MM.1S (cell line): Measurements from ENCODE around the gene UCMA.

Source experiments
- DNase-seq: peaks from one replicate; pipeline ENCODE4 v3.0.0-alpha.2; 2015
- H2AFZ ChIP-seq: fragments of 300-600 bp; sonication (generic); 2 replicates; pipeline ENCODE4 v1.6.0; 2016; ENCODE audit warnings: antibody characterized with exemption, low read length
- H3F3A ChIP-seq: fragments of 300-600 bp; sonication (generic); 2 replicates; pipeline ENCODE4 v1.6.1; 2016; ENCODE audit warnings: mild to moderate bottlenecking, antibody characterized with exemption, low read length, moderate library complexity, mixed read lengths; ENCODE audit not compliant: insufficient read depth
- H3K27ac ChIP-seq: fragments of 300-600 bp; sonication (generic); 2 replicates; pipeline ENCODE4 v1.5.1; 2016; ENCODE audit warnings: mild to moderate bottlenecking, low read length
- H3K27me3 ChIP-seq: fragments of 300-600 bp; sonication (generic); replicated peaks from 2 replicates; pipeline ENCODE4 v1.6.0; 2016; ENCODE audit warnings: low read length; ENCODE audit not compliant: insufficient read depth
- H3K36me3 ChIP-seq: fragments of 300-600 bp; sonication (generic); replicated peaks from 2 replicates; pipeline ENCODE4 v1.6.1; 2016; ENCODE audit warnings: mild to moderate bottlenecking, low read length, mixed read lengths; ENCODE audit not compliant: insufficient read depth
- H3K4me1 ChIP-seq: fragments of 300-600 bp; sonication (generic); 2 replicates; pipeline ENCODE4 v1.6.1; 2016; ENCODE audit warnings: low read length, mixed read lengths
- H3K4me2 ChIP-seq: fragments of 300-600 bp; sonication (generic); 2 replicates; pipeline ENCODE4 v1.6.0; 2016; ENCODE audit warnings: low read depth, low read length
- H3K4me3 ChIP-seq: fragments of 300-600 bp; sonication (generic); 2 replicates; pipeline ENCODE4 v1.5.1; 2016; ENCODE audit warnings: low read length, mixed read lengths
- H3K79me2 ChIP-seq: fragments of 300-600 bp; sonication (generic); 2 replicates; pipeline ENCODE4 v1.6.1; 2016; ENCODE audit warnings: mixed run types, low read length, mixed read lengths
- H3K9ac ChIP-seq: fragments of 300-600 bp; sonication (generic); 2 replicates; pipeline ENCODE4 v1.6.1; 2016; ENCODE audit warnings: low read length, mixed read lengths
- H3K9me2 ChIP-seq: fragments of 300-600 bp; sonication (generic); replicated peaks from 2 replicates; pipeline ENCODE4 v1.6.1; 2016; ENCODE audit warnings: mild to moderate bottlenecking, low read length, mixed read lengths; ENCODE audit not compliant: insufficient read depth
- H3K9me3 ChIP-seq: fragments of 300-600 bp; sonication (generic); replicated peaks from 2 replicates; pipeline ENCODE4 v1.6.1; 2016; ENCODE audit warnings: mild to moderate bottlenecking, low read length, mixed read lengths; ENCODE audit not compliant: insufficient read depth
- H4K20me1 ChIP-seq: fragments of 300-600 bp; sonication (generic); 2 replicates; pipeline ENCODE4 v1.6.1; 2016; ENCODE audit warnings: mild to moderate bottlenecking, low read length, moderate library complexity, mixed read lengths; ENCODE audit not compliant: insufficient read depth
- CTCF ChIP-seq: fragments of 300-600 bp; sonication (generic); IDR thresholded peaks from 2 replicates; pipeline ENCODE4 v1.5.1; 2016; ENCODE audit warnings: antibody characterized with exemption, low read length, mixed read lengths
- EZH2 ChIP-seq: fragments of 300-600 bp; sonication (generic); optimal IDR thresholded peaks from 2 replicates; pipeline ENCODE3; 2017; ENCODE audit warnings: low read depth, mild to moderate bottlenecking, antibody characterized with exemption, low read length, mixed read lengths
- EZH2phosphoT487 ChIP-seq: fragments of 300-600 bp; sonication (generic); IDR thresholded peaks from 2 replicates; pipeline ENCODE4 v1.6.1; 2018; ENCODE audit warnings: antibody characterized with exemption, low read length

UCMA gene

GRCh38 chr10:13184730-13185514 lies 49.3 kb downstream of the UCMA start:
- no peaks in the 10 kb centered on the region; the same call in 1 of the 2 replicates for H3K36me3 ChIP-seq
- no peak for DNase-seq
- TF ChIP-seq EZH2phosphoT487 (no peak), CTCF (no peak), EZH2 (no peak)

GRCh38 chr10:13184276-13184675 lies 49.9 kb downstream of the UCMA start:
- Histone ChIP-seq H3F3A (no peaks in the 10 kb centered on the region), H2AFZ (no peak overlapping the region), H4K20me1 (no peaks in the 10 kb centered on the region), H3K4me1 (no peaks in the 10 kb centered on the region), H3K36me3 (no peaks in the 10 kb centered on the region; the same call in 1 of the 2 replicates), H3K4me3 (no peak overlapping the region), H3K9ac (no peak overlapping the region), H3K9me3 (no peaks in the 10 kb centered on the region), H3K4me2 (no peak overlapping the region), H3K27ac (no peak overlapping the region), H3K79me2 (no peaks in the 10 kb centered on the region), H3K9me2 (no peaks in the 10 kb centered on the region), H3K27me3 (no peaks in the 10 kb centered on the region)
- TF ChIP-seq CTCF (no peak), EZH2 (no peak), EZH2phosphoT487 (no peak)
- no peak for DNase-seq

More at GRCh38 chr10:13184730-13185514, 49.3 kb downstream of the UCMA start:
- Histone ChIP-seq H3K79me2 (no peaks in the 10 kb centered on the region), H2AFZ (no peak overlapping the region), H3K4me3 (no peak overlapping the region), H3K27ac (no peak overlapping the region), H3K27me3 (no peaks in the 10 kb centered on the region), H3F3A (no peaks in the 10 kb centered on the region), H3K4me2 (no peak overlapping the region), H3K9ac (no peak overlapping the region), H3K9me3 (no peaks in the 10 kb centered on the region), H3K9me2 (no peaks in the 10 kb centered on the region), H3K4me1 (no peaks in the 10 kb centered on the region), H4K20me1 (no peaks in the 10 kb centered on the region)

- Histone ChIP-seq H3K4me1 (no peaks in the 10 kb centered on the region), H3K9ac (no peak overlapping the region), H3K4me3 (no peak overlapping the region), H3K4me2 (no peak overlapping the region), H2AFZ (no peak overlapping the region), H3K9me3 (no peaks in the 10 kb centered on the region), H3F3A (no peaks in the 10 kb centered on the region), H4K20me1 (no peaks in the 10 kb centered on the region), H3K36me3 (no peaks in the 10 kb centered on the region; the same call in 1 of the 2 replicates), H3K27me3 (no peaks in the 10 kb centered on the region), H3K79me2 (no peaks in the 10 kb centered on the region), H3K9me2 (no peaks in the 10 kb centered on the region), H3K27ac (no peak overlapping the region)
- TF ChIP-seq EZH2phosphoT487, result no peak
- TF ChIP-seq CTCF, result no peak
- TF ChIP-seq EZH2, result no peak
- DNase-seq, result no peak
These were observed 50.5 kb downstream of the UCMA start for GRCh38 chr10:13183625-13184024.
